GDM1 (cell line): ENCODE measurements around the gene ATOX1.
"Not testable (repeated sequence)": the region's sequence is repeated elsewhere in the genome, so short reads cannot be mapped to it uniquely, and the experiment has no call there.

Experiments used
- DNase-seq: peaks from one replicate; lab custom pipeline; 2025; lab: John Stamatoyannopoulos, UW

Gene ATOX1

GRCh38 chr5:151758430-151759241, at the start of gene ATOX1:
TSS of gene ATOX1 (minus strand) at chr5:151758631. CDS start at chr5:151758551, 80 bp downstream.
- DNase-seq, result peak; percentile 77

- DNase-seq, result no peak
These were observed 47.2 kb upstream of the ATOX1 start for GRCh38 chr5:151805414-151806223.

- no peak for DNase-seq
These were observed 42.1 kb upstream of the ATOX1 start for GRCh38 chr5:151800532-151800931.

GRCh38 chr5:151799407-151799806, 41.0 kb upstream of the ATOX1 start:
- DNase-seq, result no peak

- no peak for DNase-seq
These were observed 40.2 kb upstream of the ATOX1 start for GRCh38 chr5:151798674-151799073.

- DNase-seq, result no peak
These were observed 37.0 kb upstream of the ATOX1 start for GRCh38 chr5:151795426-151795825.

- no peak for DNase-seq
These were observed 34.9 kb upstream of the ATOX1 start for GRCh38 chr5:151793358-151793757.

- no peak for DNase-seq
These were observed 29.4 kb upstream of the ATOX1 start for GRCh38 chr5:151787817-151788216.

GRCh38 chr5:151786468-151786867, 28.0 kb upstream of the ATOX1 start:
- no peak for DNase-seq

GRCh38 chr5:151784141-151784540, 25.7 kb upstream of the ATOX1 start:
- no peak for DNase-seq

- DNase-seq, result not testable (repeated sequence)
These were observed 25.2 kb upstream of the ATOX1 start for GRCh38 chr5:151783664-151784063.

GRCh38 chr5:151781201-151781600, 22.8 kb upstream of the ATOX1 start:
- no peak for DNase-seq

- no peak for DNase-seq
These were observed 21.9 kb upstream of the ATOX1 start for GRCh38 chr5:151780348-151780747.

- no peak for DNase-seq
These were observed 21.2 kb upstream of the ATOX1 start for GRCh38 chr5:151779531-151780125.

GRCh38 chr5:151775025-151775606, 16.7 kb upstream of the ATOX1 start:
- DNase-seq, result no peak

GRCh38 chr5:151773951-151774350, 15.5 kb upstream of the ATOX1 start:
- DNase-seq, result no peak

- DNase-seq, result no peak
These were observed 14.6 kb upstream of the ATOX1 start for GRCh38 chr5:151772846-151773561.

GRCh38 chr5:151772029-151772845, 13.8 kb upstream of the ATOX1 start:
- no peak for DNase-seq

- DNase-seq, result peak; percentile 100
These were observed 13.0 kb upstream of the ATOX1 start, which contains the start of gene G3BP1 for GRCh38 chr5:151771259-151772028. TSS of gene G3BP1 (plus strand) at chr5:151771954. CDS start at chr5:151786621, 14,667 bp downstream.
